ENCODE measurements around the gene MYH2.

Gene MYH2

GRCh38 chr17:10513299-10514067 lies 36.0 kb downstream of the MYH2 start:
- no peak for DNase-seq

GRCh38 chr17:10512856-10513255 lies 36.6 kb downstream of the MYH2 start:
- DNase-seq: no peak

- DNase-seq: no peak
Measured at GRCh38 chr17:10499950-10500349, 49.5 kb downstream of the MYH2 start.

GRCh38 chr17:10492004-10492403 lies 57.5 kb downstream of the MYH2 start:
- no peak for DNase-seq

- no peak for DNase-seq
Measured at GRCh38 chr17:10482252-10482651, 67.2 kb downstream of the MYH2 start.

- DNase-seq: no peak
Measured at GRCh38 chr17:10477701-10478100, 71.8 kb downstream of the MYH2 start.

GRCh38 chr17:10474536-10474935 lies 74.9 kb downstream of the MYH2 start:
- DNase-seq: no peak

- no peak for DNase-seq
Measured at GRCh38 chr17:10471858-10472257, 77.6 kb downstream of the MYH2 start.
